Dendritic cell treated with granulocyte-macrophage colony-stimulating factor and Interleukin-4, amounts not matched to agents 40 ng/mL and 50 ng/mL, for 4 days (primary cell): ENCODE data around the gene ENTPD2.

Source experiments
- H3K27ac Mint-ChIP-seq: one replicate; pipeline ENCODE4 v1.8.0; 2022; ENCODE audit warnings: mild to moderate bottlenecking, mixed read lengths
- H3K27me3 Mint-ChIP-seq: one replicate; pipeline ENCODE4 v1.8.0; 2022; ENCODE audit warnings: mild to moderate bottlenecking, mixed read lengths
- H3K36me3 Mint-ChIP-seq: one replicate; pipeline ENCODE4 v1.8.0; 2022; ENCODE audit warnings: low read depth, mixed read lengths
- H3K4me1 Mint-ChIP-seq: one replicate; pipeline ENCODE4 v1.8.0; 2022; ENCODE audit warnings: low read depth, mixed read lengths
- H3K4me3 Mint-ChIP-seq: one replicate; pipeline ENCODE4 v1.8.0; 2022; ENCODE audit warnings: mild to moderate bottlenecking, moderate library complexity, mixed read lengths
- H3K9me3 Mint-ChIP-seq: one replicate; pipeline ENCODE4 v1.8.0; 2022; ENCODE audit warnings: mixed read lengths
- intact Hi-C: fragments of 100-400 bp; cut with micrococcal nuclease; formaldehyde crosslinking; loops from one replicate; pipeline ENCODE4 v1.15.0; 2022

The ENTPD2 gene

DNA sequence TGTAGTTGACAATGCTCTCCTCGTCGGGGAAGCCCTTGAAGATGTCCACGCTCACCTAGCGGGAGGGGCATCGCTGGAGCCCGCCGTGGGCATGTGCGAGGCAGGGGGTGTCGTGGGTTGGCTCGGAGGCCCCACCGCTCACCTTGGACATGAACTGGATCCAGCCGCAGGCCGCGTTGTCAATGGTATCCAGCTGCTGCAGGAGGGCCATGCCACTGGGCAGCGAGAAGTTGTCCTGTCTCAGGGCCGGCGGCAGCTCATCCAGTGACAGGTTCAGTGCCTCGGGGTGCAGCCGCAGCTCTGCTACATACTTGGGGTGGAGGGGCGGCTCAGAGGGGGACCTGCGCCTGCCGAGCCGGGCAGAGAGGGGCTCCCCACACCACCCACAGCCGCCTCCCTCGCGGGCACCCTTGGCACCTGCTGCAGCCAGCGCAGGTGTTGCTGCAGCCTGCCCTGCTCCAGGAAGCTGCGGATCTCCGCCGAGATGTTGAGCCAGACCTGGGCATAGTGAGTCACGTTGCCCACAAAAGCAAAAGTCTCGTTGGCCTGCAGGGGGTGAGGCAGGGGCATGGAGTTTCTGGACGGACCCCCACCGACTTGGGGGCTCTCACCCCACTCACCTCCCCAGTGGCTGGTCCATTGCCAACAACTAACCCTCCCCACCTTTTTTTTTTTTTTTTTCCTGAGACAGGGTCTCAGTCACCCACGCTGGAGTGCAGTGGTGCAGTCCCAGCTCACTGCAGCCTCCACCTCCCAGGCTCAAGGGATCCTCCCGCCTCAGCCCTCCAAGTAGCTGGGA is 34.9 kb downstream of the ENTPD2 start:
- no peaks in the 10 kb centered on the region for H3K9me3 Mint-ChIP-seq
- H3K36me3 Mint-ChIP-seq, result peaks cover 86% of the 10 kb centered on the region
- peaks cover 18% of the 10 kb centered on the region for H3K4me1 Mint-ChIP-seq
- H3K27me3 Mint-ChIP-seq, result no peaks in the 10 kb centered on the region
- intact Hi-C loops, result no loop called here
- no peak overlapping the region for H3K4me3 Mint-ChIP-seq
- no peak overlapping the region for H3K27ac Mint-ChIP-seq

GRCh38 chr9:137017791-137018497 is 35.9 kb downstream of the ENTPD2 start:
- H3K9me3 Mint-ChIP-seq, result no peaks in the 10 kb centered on the region
- H3K4me3 Mint-ChIP-seq, result no peak overlapping the region
- peaks cover 15% of the 10 kb centered on the region for H3K4me1 Mint-ChIP-seq
- H3K27me3 Mint-ChIP-seq, result no peaks in the 10 kb centered on the region
- H3K27ac Mint-ChIP-seq, result no peak overlapping the region
- H3K36me3 Mint-ChIP-seq, result peaks cover 85% of the 10 kb centered on the region
- intact Hi-C loops, result no loop called here

DNA sequence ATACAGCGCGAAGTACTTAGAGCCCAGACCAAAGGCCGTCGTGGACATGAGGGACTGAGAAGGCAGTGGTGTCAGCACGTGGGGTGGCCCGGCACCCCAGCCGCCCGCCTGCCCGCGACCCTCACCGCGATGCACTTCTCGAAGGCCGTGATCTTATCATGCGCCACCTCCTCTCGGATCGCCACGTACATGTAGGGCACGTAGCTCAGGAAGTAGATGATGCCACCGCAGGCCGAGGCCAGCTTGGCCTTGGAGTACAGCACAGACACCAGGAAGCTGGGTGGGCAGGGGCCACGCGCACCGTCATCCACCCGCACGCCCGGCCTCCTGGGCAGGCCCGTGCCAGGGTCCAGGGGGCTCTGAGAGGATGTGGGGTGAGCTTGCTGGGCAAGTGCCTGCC is 36.8 kb downstream of the ENTPD2 start:
- H3K36me3 Mint-ChIP-seq, result peaks cover 86% of the 10 kb centered on the region
- H3K4me3 Mint-ChIP-seq, result no peak overlapping the region
- H3K27me3 Mint-ChIP-seq, result no peaks in the 10 kb centered on the region
- no peak overlapping the region for H3K27ac Mint-ChIP-seq
- peaks cover 8% of the 10 kb centered on the region for H3K4me1 Mint-ChIP-seq
- no peaks in the 10 kb centered on the region for H3K9me3 Mint-ChIP-seq
- intact Hi-C loops, result no loop called here

- Mint-ChIP-seq H3K36me3 (peaks cover 89% of the 10 kb centered on the region), H3K27me3 (no peaks in the 10 kb centered on the region), H3K27ac (no peak overlapping the region), H3K4me1 (peaks cover 5% of the 10 kb centered on the region), H3K9me3 (no peaks in the 10 kb centered on the region), H3K4me3 (no peak overlapping the region)
- intact Hi-C loops, result no loop called here
These were observed 37.4 kb downstream of the ENTPD2 start for GRCh38 chr9:137016436-137016835.

- no peak overlapping the region for H3K27ac Mint-ChIP-seq
- peaks cover 90% of the 10 kb centered on the region for H3K36me3 Mint-ChIP-seq
- H3K4me1 Mint-ChIP-seq, result peaks cover 5% of the 10 kb centered on the region
- H3K9me3 Mint-ChIP-seq, result no peaks in the 10 kb centered on the region
- no peaks in the 10 kb centered on the region for H3K27me3 Mint-ChIP-seq
- no peak overlapping the region for H3K4me3 Mint-ChIP-seq
- intact Hi-C loops, result no loop called here
These were observed 37.9 kb downstream of the ENTPD2 start for GRCh38 chr9:137015976-137016375.

GRCh38 chr9:137015540-137015930 is 38.3 kb downstream of the ENTPD2 start:
- peaks cover 5% of the 10 kb centered on the region for H3K4me1 Mint-ChIP-seq
- intact Hi-C loops, result no loop called here
- H3K9me3 Mint-ChIP-seq, result no peaks in the 10 kb centered on the region
- no peaks in the 10 kb centered on the region for H3K27me3 Mint-ChIP-seq
- no peak overlapping the region for H3K4me3 Mint-ChIP-seq
- peaks cover 91% of the 10 kb centered on the region for H3K36me3 Mint-ChIP-seq
- no peak overlapping the region for H3K27ac Mint-ChIP-seq

- Mint-ChIP-seq H3K9me3 (no peaks in the 10 kb centered on the region), H3K27ac (no peak overlapping the region), H3K4me1 (peaks cover 5% of the 10 kb centered on the region), H3K36me3 (peaks cover 92% of the 10 kb centered on the region), H3K4me3 (no peak overlapping the region), H3K27me3 (no peaks in the 10 kb centered on the region)
- intact Hi-C loops, result no loop called here
These were observed 38.9 kb downstream of the ENTPD2 start for GRCh38 chr9:137014776-137015539.

DNA sequence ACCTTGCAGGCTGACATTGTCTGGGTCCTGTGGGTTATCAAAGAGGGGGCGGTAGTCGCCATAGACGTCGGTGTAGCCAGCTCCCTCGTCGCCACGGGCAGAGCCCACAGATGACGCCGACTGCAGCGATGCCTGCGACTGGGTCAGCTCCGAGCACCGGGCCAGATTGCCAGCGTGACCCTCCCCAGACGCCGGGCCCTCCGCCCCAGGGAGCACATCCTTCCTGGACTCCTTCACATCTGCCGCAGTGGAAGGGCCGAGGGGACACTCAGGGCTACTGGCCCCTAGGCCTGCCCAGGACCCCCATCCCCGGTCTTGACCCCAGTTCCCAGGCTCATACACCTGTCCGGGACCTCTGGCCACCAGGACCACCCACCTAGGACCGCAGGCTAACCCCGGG is 39.7 kb downstream of the ENTPD2 start:
- H3K4me1 Mint-ChIP-seq, result peaks cover 5% of the 10 kb centered on the region
- no peak overlapping the region for H3K27ac Mint-ChIP-seq
- H3K27me3 Mint-ChIP-seq, result no peaks in the 10 kb centered on the region
- intact Hi-C loops, result no loop called here
- peaks cover 98% of the 10 kb centered on the region for H3K36me3 Mint-ChIP-seq
- H3K4me3 Mint-ChIP-seq, result no peak overlapping the region
- no peaks in the 10 kb centered on the region for H3K9me3 Mint-ChIP-seq

GRCh38 chr9:137013571-137013940 is 40.3 kb downstream of the ENTPD2 start:
- Mint-ChIP-seq H3K27me3 (no peaks in the 10 kb centered on the region), H3K36me3 (peaks cover 97% of the 10 kb centered on the region), H3K9me3 (no peaks in the 10 kb centered on the region), H3K4me3 (no peak overlapping the region), H3K27ac (no peak overlapping the region), H3K4me1 (peaks cover 2% of the 10 kb centered on the region)
- intact Hi-C loops, result no loop called here

- Mint-ChIP-seq H3K9me3 (no peaks in the 10 kb centered on the region), H3K27ac (no peak overlapping the region), H3K4me3 (no peak overlapping the region), H3K36me3 (peaks cover 97% of the 10 kb centered on the region), H3K4me1 (no peaks in the 10 kb centered on the region), H3K27me3 (no peaks in the 10 kb centered on the region)
- intact Hi-C loops, result no loop called here
These were observed 40.9 kb downstream of the ENTPD2 start for GRCh38 chr9:137012694-137013570.

DNA sequence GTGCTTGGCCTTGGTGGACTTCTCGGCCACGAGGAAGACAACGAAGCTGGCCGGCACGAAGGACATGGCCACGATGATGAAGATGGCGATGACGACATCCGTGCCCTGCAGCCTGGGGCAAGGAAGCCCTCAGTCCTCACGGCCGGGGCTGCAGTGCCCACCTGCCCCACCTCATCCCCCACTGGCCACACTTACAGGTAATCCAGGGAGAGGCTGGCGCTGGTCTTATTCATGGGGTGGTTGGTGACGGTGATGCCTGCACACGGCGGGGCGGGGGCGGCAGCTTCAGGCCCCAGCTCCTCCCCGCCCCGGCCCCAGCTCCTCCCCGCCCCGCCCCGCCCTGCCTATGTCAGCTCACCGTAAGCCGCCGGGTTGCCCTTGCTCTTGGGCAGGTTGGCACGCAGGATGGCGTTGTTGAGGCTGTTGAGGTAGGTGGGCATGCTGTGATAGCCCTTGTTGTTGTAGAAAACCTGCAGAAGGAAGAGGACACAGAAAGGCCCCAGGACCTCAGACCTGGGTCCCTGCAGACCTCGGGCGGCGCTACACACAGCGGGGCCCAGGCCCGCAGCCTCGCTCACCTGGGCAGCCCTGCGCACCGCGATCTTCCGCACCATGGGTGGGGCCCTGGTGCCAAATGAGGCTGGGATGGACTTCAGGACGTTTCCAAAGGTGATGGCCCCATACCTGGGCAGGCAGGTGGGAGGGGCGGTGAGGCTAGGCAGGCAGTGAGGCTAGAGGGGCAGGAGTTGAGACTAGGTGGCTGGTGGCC is 41.8 kb downstream of the ENTPD2 start:
- H3K36me3 Mint-ChIP-seq, result peaks cover 91% of the 10 kb centered on the region
- H3K27ac Mint-ChIP-seq, result no peak overlapping the region
- no peaks in the 10 kb centered on the region for H3K4me1 Mint-ChIP-seq
- H3K4me3 Mint-ChIP-seq, result no peak overlapping the region
- intact Hi-C loops, result no loop called here
- no peaks in the 10 kb centered on the region for H3K9me3 Mint-ChIP-seq
- H3K27me3 Mint-ChIP-seq, result no peaks in the 10 kb centered on the region

DNA sequence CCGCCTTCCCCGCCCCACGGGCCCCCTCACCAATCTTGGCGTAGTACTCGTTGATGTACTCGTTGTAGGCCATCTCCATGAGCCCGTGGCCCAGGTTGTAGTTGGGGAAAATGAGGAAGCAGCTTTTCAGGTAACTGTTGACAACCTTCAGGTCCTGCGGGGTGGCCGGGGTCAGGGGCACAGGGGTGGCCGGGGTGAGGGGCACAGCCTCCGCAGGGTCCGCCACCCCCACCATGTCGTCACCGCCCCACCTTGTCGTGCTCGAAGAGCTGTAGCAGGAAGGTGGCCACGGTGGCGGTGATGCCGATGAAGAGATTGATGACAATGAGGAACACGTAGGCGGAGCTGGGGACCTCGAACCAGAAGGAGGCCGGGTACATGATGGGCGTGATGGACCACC is 42.7 kb downstream of the ENTPD2 start:
- Mint-ChIP-seq H3K27me3 (peaks cover 5% of the 10 kb centered on the region), H3K4me1 (peaks cover 6% of the 10 kb centered on the region), H3K36me3 (peaks cover 82% of the 10 kb centered on the region), H3K4me3 (no peak overlapping the region), H3K9me3 (no peaks in the 10 kb centered on the region), H3K27ac (no peak overlapping the region)
- intact Hi-C loops, result no loop called here
